Hair follicular keratinocyte (primary cell): ENCODE data around the gene SECISBP2L. TPM values are rescaled to one million over a fixed set of nuclear protein-coding genes. Genes with fewer than 3 reads are reported as not detected.

Experiments
- total RNA-seq: library from RNA; depleted of rRNA; stranded (reverse); fragments of >200 nt; gene quantifications from 2 replicates; pipeline ENCODE4 v1.2.3, GENCODE V29; 2015

Gene SECISBP2L, protein sequence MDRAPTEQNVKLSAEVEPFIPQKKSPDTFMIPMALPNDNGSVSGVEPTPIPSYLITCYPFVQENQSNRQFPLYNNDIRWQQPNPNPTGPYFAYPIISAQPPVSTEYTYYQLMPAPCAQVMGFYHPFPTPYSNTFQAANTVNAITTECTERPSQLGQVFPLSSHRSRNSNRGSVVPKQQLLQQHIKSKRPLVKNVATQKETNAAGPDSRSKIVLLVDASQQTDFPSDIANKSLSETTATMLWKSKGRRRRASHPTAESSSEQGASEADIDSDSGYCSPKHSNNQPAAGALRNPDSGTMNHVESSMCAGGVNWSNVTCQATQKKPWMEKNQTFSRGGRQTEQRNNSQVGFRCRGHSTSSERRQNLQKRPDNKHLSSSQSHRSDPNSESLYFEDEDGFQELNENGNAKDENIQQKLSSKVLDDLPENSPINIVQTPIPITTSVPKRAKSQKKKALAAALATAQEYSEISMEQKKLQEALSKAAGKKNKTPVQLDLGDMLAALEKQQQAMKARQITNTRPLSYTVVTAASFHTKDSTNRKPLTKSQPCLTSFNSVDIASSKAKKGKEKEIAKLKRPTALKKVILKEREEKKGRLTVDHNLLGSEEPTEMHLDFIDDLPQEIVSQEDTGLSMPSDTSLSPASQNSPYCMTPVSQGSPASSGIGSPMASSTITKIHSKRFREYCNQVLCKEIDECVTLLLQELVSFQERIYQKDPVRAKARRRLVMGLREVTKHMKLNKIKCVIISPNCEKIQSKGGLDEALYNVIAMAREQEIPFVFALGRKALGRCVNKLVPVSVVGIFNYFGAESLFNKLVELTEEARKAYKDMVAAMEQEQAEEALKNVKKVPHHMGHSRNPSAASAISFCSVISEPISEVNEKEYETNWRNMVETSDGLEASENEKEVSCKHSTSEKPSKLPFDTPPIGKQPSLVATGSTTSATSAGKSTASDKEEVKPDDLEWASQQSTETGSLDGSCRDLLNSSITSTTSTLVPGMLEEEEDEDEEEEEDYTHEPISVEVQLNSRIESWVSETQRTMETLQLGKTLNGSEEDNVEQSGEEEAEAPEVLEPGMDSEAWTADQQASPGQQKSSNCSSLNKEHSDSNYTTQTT
- total RNA-seq: 6.0 and 9.7 TPM in 2 replicates

DNA sequence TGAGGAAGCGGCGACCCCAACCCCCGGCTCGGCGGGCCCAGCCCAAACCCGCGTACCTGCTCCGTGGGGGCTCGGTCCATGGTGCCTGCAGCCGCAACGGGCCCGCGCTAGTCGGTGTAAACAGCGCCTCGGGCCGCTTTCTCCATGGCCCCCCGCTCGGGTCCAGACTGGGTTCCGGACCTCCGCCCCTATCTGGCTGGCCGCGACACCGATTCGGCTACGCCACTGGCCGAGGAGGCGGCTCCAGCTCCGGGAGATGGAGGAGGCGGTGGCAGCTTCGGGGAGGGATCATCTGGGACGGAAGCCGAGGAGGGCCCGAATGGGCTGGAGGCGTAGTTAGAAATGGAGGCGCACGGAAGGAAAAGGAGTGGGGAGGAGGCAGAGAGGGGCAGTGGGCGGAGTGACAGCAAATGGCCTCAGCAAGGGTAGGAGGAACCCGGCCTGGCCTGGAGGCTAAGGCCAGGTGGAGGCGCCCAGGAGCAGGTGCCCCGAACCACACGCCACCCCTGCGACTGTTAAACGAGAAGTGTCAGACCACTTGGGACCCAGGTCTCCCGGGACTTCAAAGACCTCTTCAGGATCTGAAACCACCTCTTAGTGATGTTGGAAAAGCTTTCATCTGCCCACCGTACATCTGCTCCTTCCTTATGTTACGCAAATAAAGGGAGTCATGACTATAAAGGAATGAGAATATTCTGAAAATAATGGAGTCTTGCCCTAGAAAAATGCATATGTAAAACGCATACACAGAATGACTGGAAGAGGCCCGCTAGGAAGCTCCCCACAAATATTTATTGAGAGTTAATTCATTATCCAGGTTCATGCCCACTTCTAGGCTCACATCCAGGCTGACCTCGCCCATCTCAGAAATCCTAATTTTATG lies at the start of gene SECISBP2L:
TSS of gene SECISBP2L (minus strand) at position 227 of the 883 bp plus-strand sequence. CDS start at position 80, 147 bp downstream.

DNA sequence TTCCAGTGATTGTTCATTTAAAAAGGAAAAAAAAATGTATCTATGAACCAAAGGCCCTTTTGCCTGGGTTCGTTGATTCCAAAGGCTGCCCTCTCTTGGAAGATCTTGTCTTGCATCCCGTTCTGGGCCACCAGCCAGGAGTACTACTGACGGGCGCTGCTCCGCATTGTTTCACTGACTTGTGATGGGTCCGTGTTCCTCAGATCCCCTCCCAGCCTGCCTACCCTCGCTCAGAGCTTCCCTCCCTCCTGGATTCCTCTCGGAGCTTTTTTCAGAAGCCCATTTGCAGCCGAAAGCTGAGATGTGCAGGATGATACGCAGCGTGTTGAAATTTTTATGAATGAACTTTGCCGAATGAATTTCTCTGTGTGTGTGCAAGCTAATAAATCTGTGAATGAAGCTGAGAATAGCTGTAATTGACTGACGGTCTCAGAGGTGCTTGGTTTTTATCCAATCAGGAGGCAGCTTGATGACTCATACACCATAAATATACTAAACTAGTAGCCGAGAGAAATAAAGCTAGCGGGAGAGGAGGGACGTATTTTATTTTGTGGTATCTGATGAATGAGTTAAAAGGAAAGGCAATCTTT lies 82.6 kb downstream of the SECISBP2L start, which contains the start of gene SHC4:
TSS of gene SHC4 (minus strand) at position 396 of the 590 bp plus-strand sequence. CDS start 904 bp downstream, outside the sequence.

Other genes starting within 250 kb of the SECISBP2L start
- gene CEP152, start 235.4 kb downstream of the SECISBP2L start, total RNA-seq: 3.4 and 5.0 TPM in 2 replicates
- 105 and 121 TPM in 2 replicates for gene EID1, start 168.3 kb downstream of the SECISBP2L start, total RNA-seq
- 0.04 and 0.31 TPM in 2 replicates for gene SHC4, start 82.5 kb downstream of the SECISBP2L start, total RNA-seq
- gene COPS2, start 109.2 kb upstream of the SECISBP2L start, total RNA-seq: 35.8 and 38.8 TPM in 2 replicates
- 33.3 and 42.3 TPM in 2 replicates for gene GALK2, start 123.8 kb upstream of the SECISBP2L start, total RNA-seq